Right kidney (tissue), 1 donor: ENCODE measurements around the gene SSNA1.

Experiments
- DNase-seq: peaks from one replicate; pipeline ENCODE4 v3.0.0-alpha.2; 2016

The SSNA1 gene

DNA sequence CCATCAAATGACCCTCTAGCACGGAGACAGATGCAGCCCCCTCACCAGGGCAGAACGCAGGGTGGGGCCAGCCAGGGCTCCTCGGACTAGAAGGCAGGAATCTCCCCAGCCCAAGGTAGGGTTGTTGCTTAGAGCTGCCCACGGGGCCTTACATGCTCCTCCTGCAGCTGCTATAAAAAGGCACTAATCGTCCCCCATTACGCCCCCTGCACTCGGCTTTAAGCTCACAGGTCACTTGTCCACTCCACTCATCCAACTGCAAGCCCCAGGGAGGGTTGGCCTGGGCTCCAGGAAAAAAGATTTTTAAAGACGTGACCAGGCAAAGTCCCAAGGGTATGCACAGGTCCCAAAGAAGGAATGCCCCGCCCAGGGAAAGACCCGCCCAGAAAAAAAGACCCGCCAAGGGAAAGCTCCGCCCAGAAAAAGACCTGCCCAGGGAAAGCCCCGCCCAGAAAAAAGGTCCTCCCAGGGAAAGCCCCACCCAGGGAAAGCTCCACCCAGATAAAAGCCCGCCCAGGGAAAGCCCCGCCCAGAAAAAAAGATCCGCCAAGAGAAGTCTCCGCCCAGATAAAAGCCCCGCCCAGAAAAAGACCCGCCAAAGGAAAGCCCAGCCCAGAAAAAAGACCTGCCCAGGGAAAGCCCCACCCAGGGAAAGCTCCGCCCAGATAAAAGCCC, 38.4 kb upstream of the SSNA1 start:
- no peak for DNase-seq

GRCh38 chr9:137150617-137151457, 37.6 kb upstream of the SSNA1 start:
- no peak for DNase-seq

DNA sequence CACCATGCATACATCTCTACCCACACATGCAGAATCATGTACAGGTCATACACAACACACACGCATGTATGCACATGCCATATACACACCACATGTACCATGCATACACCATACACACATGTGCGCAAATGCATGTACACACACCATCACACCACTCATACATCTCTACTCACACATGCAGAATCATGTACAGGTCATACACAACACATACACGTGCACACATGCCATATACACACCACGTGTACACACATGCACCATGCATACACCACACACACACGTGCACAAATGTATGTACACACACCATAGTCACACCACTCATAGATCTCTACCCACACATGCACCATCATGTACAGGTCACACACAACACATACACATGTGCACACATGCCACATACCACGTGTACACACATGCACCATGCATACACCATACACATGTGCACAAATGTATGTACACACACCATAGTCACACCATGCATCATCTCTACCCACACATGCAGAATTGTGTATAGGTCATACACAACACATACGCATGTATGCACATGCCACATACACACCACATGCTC, 35.6 kb upstream of the SSNA1 start:
- no peak for DNase-seq

- DNase-seq = no peak
Measured at GRCh38 chr9:137156567-137157375, 31.7 kb upstream of the SSNA1 start.

DNA sequence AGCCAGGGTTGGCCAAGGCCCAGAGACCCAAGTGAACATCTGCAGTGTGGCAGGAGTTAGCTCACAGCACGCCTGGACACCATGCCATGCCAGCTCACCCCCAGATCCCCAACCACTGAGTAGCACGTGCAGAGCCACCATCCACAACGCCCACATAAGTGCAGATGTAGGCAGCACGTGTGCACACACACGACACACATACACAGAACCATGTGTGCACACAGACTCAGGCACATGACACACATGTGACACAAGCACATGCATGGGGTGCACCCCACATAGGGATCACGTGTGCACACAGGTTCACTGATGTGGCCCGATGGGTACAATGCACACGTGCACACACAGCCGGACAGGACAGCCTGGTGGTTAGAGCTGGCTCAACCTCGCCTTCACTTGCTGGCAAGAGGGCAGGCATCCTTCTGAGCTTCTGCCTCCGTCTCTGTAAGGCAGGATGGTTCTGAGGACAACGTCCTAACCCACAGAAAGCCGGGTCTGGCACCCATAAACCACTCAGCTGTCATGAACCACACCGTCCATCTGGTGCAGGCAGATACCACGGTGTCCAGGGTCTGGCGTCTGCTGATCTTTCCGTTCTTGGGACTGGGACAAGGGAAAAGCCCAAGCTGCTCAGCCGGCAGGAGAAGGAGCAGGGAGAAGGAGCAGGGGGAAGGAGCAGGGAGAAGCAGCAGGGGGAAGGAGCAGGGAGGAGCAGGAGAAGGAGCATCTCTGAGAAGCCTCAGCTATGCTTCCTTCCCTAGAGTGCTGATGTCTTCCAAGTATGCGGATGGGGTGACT, 30.7 kb upstream of the SSNA1 start:
- no peak for DNase-seq

DNA sequence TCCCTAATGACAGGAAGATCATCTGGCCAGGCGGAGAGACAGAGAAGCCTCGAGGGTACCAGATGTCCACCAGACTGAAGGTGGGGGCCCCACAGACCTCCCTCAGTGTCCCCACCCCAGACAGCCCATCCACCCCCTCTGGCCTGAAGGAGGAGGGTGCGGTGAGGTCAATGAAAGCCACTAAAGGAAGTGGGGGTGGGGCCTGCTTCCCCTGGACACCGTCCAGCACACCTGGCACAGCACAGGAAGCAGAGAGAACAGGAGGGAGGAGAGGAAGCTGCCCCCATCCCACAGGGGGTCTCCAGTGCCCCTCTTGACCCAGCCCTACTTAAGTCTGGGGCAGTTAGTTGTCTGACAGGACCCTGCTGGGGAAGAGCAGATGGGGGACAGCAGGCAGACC, 29.9 kb upstream of the SSNA1 start:
- DNase-seq = no peak

DNA sequence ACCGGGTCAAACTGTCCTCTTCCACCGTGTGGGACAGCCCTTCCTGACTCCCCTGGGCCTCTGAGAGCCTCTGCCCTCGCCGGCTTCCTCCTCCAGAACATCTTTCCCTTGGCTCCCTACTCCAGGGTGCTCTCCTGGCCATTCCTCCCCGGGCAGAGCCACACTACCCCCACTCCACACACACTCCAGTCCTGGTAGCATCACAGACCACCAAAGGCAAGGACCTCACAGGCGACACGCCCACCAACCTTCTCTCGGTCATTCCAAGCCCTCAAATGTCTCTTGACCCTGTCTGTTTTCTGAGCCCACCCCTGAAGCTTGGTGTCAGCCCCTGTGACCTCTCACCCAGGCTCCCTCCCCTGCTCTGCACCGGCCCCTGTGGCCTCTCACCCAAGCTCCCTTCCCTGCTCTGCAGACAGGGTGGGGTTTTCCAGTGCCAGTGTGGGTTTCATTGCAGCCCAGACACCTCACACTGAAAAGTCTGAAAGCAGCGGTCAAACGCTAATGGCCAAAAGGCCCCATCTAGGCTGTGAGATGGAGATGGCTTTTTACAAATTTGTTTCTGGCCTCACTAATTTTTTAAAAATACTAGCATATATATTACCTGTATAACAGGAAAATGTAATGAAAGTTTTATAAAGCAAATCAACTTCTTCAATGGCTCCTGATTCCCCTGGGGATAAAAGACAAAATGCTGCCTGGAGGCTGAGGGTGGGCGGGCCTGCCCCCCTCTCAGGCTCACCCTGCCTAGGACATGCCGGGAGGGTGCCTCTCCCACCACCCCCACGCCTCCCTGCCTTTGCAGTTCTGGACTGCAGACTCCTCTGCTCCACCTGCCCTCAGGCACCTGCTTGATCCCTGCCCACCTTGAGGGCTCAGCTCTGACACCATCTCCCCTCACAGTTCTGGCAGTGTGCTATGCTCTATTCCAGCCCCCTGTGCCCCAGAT, 29.1 kb upstream of the SSNA1 start:
- DNase-seq = no peak

- DNase-seq = no peak
Measured at GRCh38 chr9:137160054-137160425, 28.4 kb upstream of the SSNA1 start.

DNA sequence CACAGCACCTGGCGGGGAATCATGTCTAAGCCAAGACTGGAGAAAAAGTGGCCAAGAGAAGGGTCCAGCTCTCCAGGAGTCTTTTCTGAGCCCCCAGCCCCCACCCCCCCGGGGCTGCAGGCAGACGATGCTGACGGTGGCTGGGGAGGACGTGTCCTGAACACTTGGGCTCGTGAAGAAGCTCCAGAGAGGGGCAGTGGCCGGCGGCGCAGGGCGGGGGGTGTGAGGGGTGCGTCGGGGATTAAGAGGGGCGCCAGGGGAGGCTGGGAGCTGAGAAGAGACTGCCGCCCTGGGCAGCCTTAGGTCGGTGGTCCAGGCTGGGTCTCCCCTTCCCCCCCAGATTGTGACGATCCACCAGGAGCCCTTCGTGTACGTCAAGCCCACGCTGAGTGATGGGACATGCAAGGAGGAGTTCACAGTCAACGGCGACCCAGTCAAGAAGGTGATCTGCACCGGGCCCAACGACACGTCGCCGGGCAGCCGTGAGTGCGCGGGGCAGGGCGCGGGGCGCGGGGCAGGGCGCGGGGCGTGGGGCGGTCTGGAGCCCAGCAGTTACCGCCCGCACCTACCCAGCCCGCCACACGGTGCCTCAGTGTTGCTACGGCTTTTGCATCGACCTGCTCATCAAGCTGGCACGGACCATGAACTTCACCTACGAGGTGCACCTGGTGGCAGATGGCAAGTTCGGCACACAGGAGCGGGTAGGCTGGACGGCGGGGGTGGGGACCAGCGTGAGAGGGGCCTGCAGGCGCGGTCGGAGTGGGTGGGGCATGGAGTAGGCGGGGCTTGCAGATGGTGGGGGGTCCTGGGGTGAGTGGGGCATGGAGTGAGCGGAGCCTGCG, 27.5 kb upstream of the SSNA1 start:
- DNase-seq = no peak

DNA sequence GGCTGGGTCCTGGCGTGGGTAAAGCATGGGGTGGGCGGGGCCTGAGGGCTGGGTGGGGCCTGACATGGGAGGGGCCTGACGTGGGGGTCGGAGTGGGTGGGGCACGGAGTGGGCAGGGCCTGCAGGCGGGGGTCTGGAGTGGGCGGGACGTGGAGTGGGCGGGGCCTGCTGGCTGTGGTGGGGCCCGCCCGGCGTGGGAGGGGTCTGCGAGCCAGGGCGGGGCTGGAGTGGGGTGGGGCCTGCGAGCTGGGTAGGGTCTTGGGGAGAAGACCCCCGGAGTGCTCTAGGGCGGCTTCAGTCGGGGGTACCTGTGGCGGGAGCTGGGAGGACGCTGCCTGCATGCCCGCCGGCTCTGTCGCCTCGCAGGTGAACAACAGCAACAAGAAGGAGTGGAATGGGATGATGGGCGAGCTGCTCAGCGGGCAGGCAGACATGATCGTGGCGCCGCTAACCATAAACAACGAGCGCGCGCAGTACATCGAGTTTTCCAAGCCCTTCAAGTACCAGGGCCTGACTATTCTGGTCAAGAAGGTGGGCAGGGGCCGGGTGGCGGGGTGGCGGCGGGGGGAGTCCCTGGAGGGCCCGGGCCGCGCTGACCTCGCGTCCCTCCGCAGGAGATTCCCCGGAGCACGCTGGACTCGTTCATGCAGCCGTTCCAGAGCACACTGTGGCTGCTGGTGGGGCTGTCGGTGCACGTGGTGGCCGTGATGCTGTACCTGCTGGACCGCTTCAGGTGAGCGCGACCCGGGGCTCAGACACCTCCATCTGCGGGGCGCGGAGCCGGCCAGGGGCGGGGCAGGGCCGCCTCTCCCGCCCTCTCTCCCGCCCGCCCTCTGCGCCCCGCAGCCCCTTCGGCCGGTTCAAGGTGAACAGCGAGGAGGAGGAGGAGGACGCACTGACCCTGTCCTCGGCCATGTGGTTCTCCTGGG, 26.7 kb upstream of the SSNA1 start:
- DNase-seq = no peak

GRCh38 chr9:137162505-137163364, 25.7 kb upstream of the SSNA1 start:
- DNase-seq = no peak

DNA sequence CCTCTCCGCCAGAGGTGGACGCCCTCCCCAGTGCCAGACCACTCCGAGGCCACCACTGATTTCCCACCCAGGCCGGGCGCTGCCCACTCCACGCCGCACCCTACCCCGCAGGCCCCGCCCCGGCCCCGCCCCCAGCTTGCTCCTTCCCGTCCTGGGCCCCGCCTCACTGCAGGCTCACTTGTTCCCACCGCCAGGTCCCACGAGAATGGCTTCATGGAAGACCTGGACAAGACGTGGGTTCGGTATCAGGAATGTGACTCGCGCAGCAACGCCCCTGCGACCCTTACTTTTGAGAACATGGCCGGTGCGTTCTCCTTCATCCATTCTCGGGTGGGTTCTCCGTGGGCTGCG, 25.1 kb upstream of the SSNA1 start:
- no peak for DNase-seq

- no peak for DNase-seq
Measured at GRCh38 chr9:137163805-137164204, 24.7 kb upstream of the SSNA1 start.

- DNase-seq = no peak
Measured at GRCh38 chr9:137164370-137165249, 23.9 kb upstream of the SSNA1 start.

- no peak for DNase-seq
Measured at GRCh38 chr9:137165250-137165836, 23.1 kb upstream of the SSNA1 start.
